HEK293 (cell line): Measurements from ENCODE around the gene ZBTB20.
"Not testable (repeated sequence)": the region's sequence is repeated elsewhere in the genome, so short reads cannot be mapped to it uniquely, and the experiment has no call there.

Experiments
- CTCF ChIA-PET: fragments of 350-600 bp; formaldehyde crosslinking; extraction: SDS; loops from one replicate; lab custom pipeline; 2021; ENCODE audit warnings: antibody characterized with exemption; lab: Yijun Ruan, JAX
- POLR2A ChIA-PET: fragments of 300-600 bp; formaldehyde crosslinking; extraction: SDS; loops from one replicate; lab custom pipeline; 2020; ENCODE audit warnings: antibody characterized with exemption, inconsistent platforms; lab: Yijun Ruan, JAX
- H3K27ac ChIP-seq: fragments of 200-500 bp; sonication (Bioruptor generic); 2 replicates; pipeline ENCODE4 v1.5.1; 2014; ENCODE audit warnings: low read depth, low read length, control low read depth, inconsistent platforms; ENCODE audit errors: extremely low read depth
- H3K36me3 ChIP-seq, 2 experiments: fragments of 200-500 bp in 1 of 2; sonication (Bioruptor generic) in 1 of 2; 1 replicate in 1 of 2; 2 replicates in 1 of 2; pipeline ENCODE4 v1.5.1; 2014 to 2017; ENCODE audit warnings: inconsistent platforms in 2 of 2, low read length in 2 of 2; ENCODE audit not compliant: control insufficient read depth in 2 of 2, insufficient read depth in 1 of 2
- H3K4me1 ChIP-seq: fragments of 200-500 bp; sonication (Bioruptor generic); 2 replicates; pipeline ENCODE4 v1.5.1; 2014; ENCODE audit warnings: mild to moderate bottlenecking, low read length, inconsistent platforms; ENCODE audit not compliant: control insufficient read depth, insufficient read depth
- H3K4me3 ChIP-seq: 2 replicates; pipeline ENCODE4 v1.5.1; 2011; ENCODE audit warnings: low read depth, mild to moderate bottlenecking, control low read depth, low read length, moderate library complexity
- H3K9me3 ChIP-seq: fragments of 200-500 bp; sonication (Bioruptor generic); 2 replicates; pipeline ENCODE4 v1.5.1; 2014; ENCODE audit warnings: low read depth, low read length, inconsistent platforms; ENCODE audit not compliant: control insufficient read depth, insufficient read depth
- GFI1B ChIP-seq: fragments of 450-650 bp; formaldehyde crosslinking; IDR thresholded peaks from 2 replicates; pipeline ENCODE4 v1.5.1; 2016; ENCODE audit warnings: missing biosample characterization, missing genetic modification characterization
- MYNN ChIP-seq: fragments of 450-650 bp; formaldehyde crosslinking; IDR thresholded peaks from 2 replicates; pipeline ENCODE4 v1.5.1; 2016; ENCODE audit warnings: missing biosample characterization, missing genetic modification characterization, borderline replicate concordance
- RBAK ChIP-seq: fragments of 450-650 bp; formaldehyde crosslinking; IDR thresholded peaks from 2 replicates; pipeline ENCODE4 v1.5.1; 2016; ENCODE audit warnings: missing biosample characterization, missing genetic modification characterization
- ZBTB8A ChIP-seq: fragments of 450-650 bp; formaldehyde crosslinking; IDR thresholded peaks from 2 replicates; pipeline ENCODE4 v1.5.1; 2016; ENCODE audit warnings: missing biosample characterization, missing genetic modification characterization
- ZNF211 ChIP-seq: fragments of 450-650 bp; formaldehyde crosslinking; IDR thresholded peaks from 2 replicates; pipeline ENCODE4 v1.5.1; 2016; ENCODE audit warnings: low read depth, missing biosample characterization, missing genetic modification characterization
- ZNF426 ChIP-seq: fragments of 450-650 bp; formaldehyde crosslinking; IDR thresholded peaks from 2 replicates; pipeline ENCODE4 v1.5.1; 2017; ENCODE audit warnings: missing biosample characterization, missing genetic modification characterization, mild to moderate bottlenecking, inconsistent platforms, moderate library complexity
- ZNF518A ChIP-seq: fragments of 450-650 bp; formaldehyde crosslinking; conservative IDR thresholded peaks from 2 replicates; pipeline ENCODE4 v1.5.1; 2016; ENCODE audit warnings: low read depth, missing biosample characterization, missing genetic modification characterization
- ZNF548 ChIP-seq: fragments of 450-650 bp; formaldehyde crosslinking; IDR thresholded peaks from 2 replicates; pipeline ENCODE4 v1.5.1; 2016; ENCODE audit warnings: missing biosample characterization, missing genetic modification characterization
- ZNF561 ChIP-seq: fragments of 450-650 bp; IDR thresholded peaks from 2 replicates; pipeline ENCODE4 v1.5.1; 2018; ENCODE audit warnings: missing biosample characterization, missing genetic modification characterization, borderline replicate concordance
- ZNF571 ChIP-seq: fragments of 450-650 bp; formaldehyde crosslinking; IDR thresholded peaks from 2 replicates; pipeline ENCODE4 v1.5.0; 2017; ENCODE audit warnings: missing biosample characterization, missing genetic modification characterization
- ZNF654 ChIP-seq: fragments of 450-650 bp; formaldehyde crosslinking; IDR thresholded peaks from 2 replicates; pipeline ENCODE4 v1.5.1; 2016; ENCODE audit warnings: low read depth, missing biosample characterization, missing genetic modification characterization
- ZNF701 ChIP-seq: fragments of 450-650 bp; formaldehyde crosslinking; IDR thresholded peaks from 2 replicates; pipeline ENCODE4 v1.5.1; 2016; ENCODE audit warnings: missing biosample characterization, missing genetic modification characterization
- ZNF791 ChIP-seq: fragments of 450-650 bp; formaldehyde crosslinking; IDR thresholded peaks from 2 replicates; pipeline ENCODE4 v1.5.1; 2016; ENCODE audit warnings: missing biosample characterization, missing genetic modification characterization

ZBTB20 gene

GRCh38 chr3:115186351-115187148, 39.5 kb upstream of the ZBTB20 start:
- no peaks in the 10 kb centered on the region for H3K36me3 ChIP-seq
- H3K4me3 ChIP-seq, result no peak overlapping the region
- TF ChIP-seq ZNF426 (tag by site-specific recombination), result no peak
- no peak for TF ChIP-seq ZNF518A (tag by site-specific recombination)
- TF ChIP-seq ZNF791 (tag by site-specific recombination), result no peak
- no peak for TF ChIP-seq RBAK (tag by site-specific recombination)
- TF ChIP-seq ZNF211 (tag by site-specific recombination), result no peak
- no peak for TF ChIP-seq ZNF561 (tag by site-specific recombination)
- no peak for TF ChIP-seq ZBTB8A (tag by site-specific recombination)
- TF ChIP-seq MYNN (tag by site-specific recombination), result no peak
- TF ChIP-seq GFI1B (tag by site-specific recombination), result no peak
- no peak for TF ChIP-seq ZNF571
- TF ChIP-seq ZNF548, result no peak
- no peak overlapping the region for H3K27ac ChIP-seq
- H3K4me1 ChIP-seq, result no peaks in the 10 kb centered on the region
- ChIA-PET CTCF (interaction anchor here (0.7 to 0.9 kb wide), 3 partner anchors 38 to 592 kb away, joined by 3 to 4 read pairs (median 4); no protein-coding TSS in a partner anchor), POLR2A (no interaction called here)
- H3K9me3 ChIP-seq, result no peaks in the 10 kb centered on the region

- H3K9me3 ChIP-seq, POLR2A ChIA-PET, H3K36me3 ChIP-seq, H3K27ac ChIP-seq, H3K4me3 ChIP-seq, H3K4me1 ChIP-seq: not testable (repeated sequence)
- CTCF ChIA-PET, result interaction anchor here (0.7 kb wide), 1 partner anchor 942 kb away, joined by 3 read pairs; no protein-coding TSS in a partner anchor
Observed at GRCh38 chr3:115184859-115185572, 37.9 kb upstream of the ZBTB20 start.

GRCh38 chr3:115178930-115179329, 31.8 kb upstream of the ZBTB20 start:
- CTCF ChIA-PET, POLR2A ChIA-PET, H3K4me1 ChIP-seq, H3K27ac ChIP-seq, H3K36me3 ChIP-seq, H3K9me3 ChIP-seq, H3K4me3 ChIP-seq: not testable (repeated sequence)

- CTCF ChIA-PET, result interaction anchor here (0.6 kb wide), 1 partner anchor 29 kb away, joined by 4 read pairs; no protein-coding TSS in a partner anchor
- no peaks in the 10 kb centered on the region for H3K36me3 ChIP-seq
- H3K9me3 ChIP-seq, result no peaks in the 10 kb centered on the region
- TF ChIP-seq ZNF654 (0 out of 2 replicates have a peak, but pooled peaks have one; percentile 11), ZNF701 (tag by site-specific recombination) (no peak)
- no peak overlapping the region for H3K27ac ChIP-seq
- H3K4me3 ChIP-seq, result no peak overlapping the region
- POLR2A ChIA-PET, result no interaction called here
- H3K4me1 ChIP-seq, result no peaks in the 10 kb centered on the region
Observed at GRCh38 chr3:115169808-115170207, 22.7 kb upstream of the ZBTB20 start.
